Hematopoietic multipotent progenitor cell treated with erythropoietin and hydrocortisone succinate and interleukin-3 and kit ligand, for 15 days (in vitro differentiated cells): Measurements from ENCODE around the gene GNAI2.

ENCODE experiments used
- DNase-seq: peaks from one replicate; pipeline ENCODE4 v3.0.0-alpha.2; 2015; ENCODE audit warnings: low spot score

Gene GNAI2

GRCh38 chr3:50235716-50236483 lies at the start of gene GNAI2:
Gene GNAI2, plus strand, starts transcription at chr3:50236204. Its CDS starts 132 bp downstream, at chr3:50236336.
- DNase-seq = peak; percentile 98

- no peak for DNase-seq
These were observed 48.3 kb upstream of the GNAI2 start for GRCh38 chr3:50187750-50188149.

GRCh38 chr3:50189274-50189673 lies 46.7 kb upstream of the GNAI2 start:
- peak; percentile 23 for DNase-seq

- no peak for DNase-seq
These were observed 46.0 kb upstream of the GNAI2 start for GRCh38 chr3:50189989-50190388.

- DNase-seq = no peak
These were observed 44.9 kb upstream of the GNAI2 start, which contains the start of gene GNAT1 for GRCh38 chr3:50190936-50191660. Gene GNAT1, plus strand, starts transcription at chr3:50191610. Its CDS starts 116 bp downstream, at chr3:50191726.

GRCh38 chr3:50192124-50192523 lies 43.9 kb upstream of the GNAI2 start:
- DNase-seq = no peak

- DNase-seq = peak; percentile 60
These were observed 43.3 kb upstream of the GNAI2 start for GRCh38 chr3:50192689-50193141.

- DNase-seq = no peak
These were observed 42.7 kb upstream of the GNAI2 start for GRCh38 chr3:50193286-50193685.

GRCh38 chr3:50193746-50194127 lies 42.3 kb upstream of the GNAI2 start:
- no peak for DNase-seq

GRCh38 chr3:50194128-50194902 lies 41.7 kb upstream of the GNAI2 start:
- peak; percentile 43 for DNase-seq

GRCh38 chr3:50194903-50195500 lies 41.0 kb upstream of the GNAI2 start:
- DNase-seq = peak; percentile 27

- no peak for DNase-seq
These were observed 40.3 kb upstream of the GNAI2 start for GRCh38 chr3:50195501-50196252.

GRCh38 chr3:50196253-50196801 lies 39.7 kb upstream of the GNAI2 start:
- no peak for DNase-seq

- no peak for DNase-seq
These were observed 34.3 kb upstream of the GNAI2 start for GRCh38 chr3:50201573-50202315.

GRCh38 chr3:50202353-50203112 lies 33.5 kb upstream of the GNAI2 start:
- DNase-seq = no peak

GRCh38 chr3:50203113-50203808 lies 32.7 kb upstream of the GNAI2 start:
- DNase-seq = no peak

GRCh38 chr3:50203809-50204803 lies 31.9 kb upstream of the GNAI2 start:
- DNase-seq = no peak
